Central memory CD8-positive, alpha-beta T cell (primary cell): Measurements from ENCODE around the gene ANKRD27.
"Not testable (repeated sequence)": the region's sequence is repeated elsewhere in the genome, so short reads cannot be mapped to it uniquely, and the experiment has no call there.

Experiments used
- ATAC-seq: fragments of 150-1000 bp; cut with Tn5 transposase; replicated peaks from 2 replicates; pipeline ENCODE4 v1.10.0; 2022; ENCODE audit warnings: mild to moderate bottlenecking, moderate FRiP score, moderate number of reproducible peaks; ENCODE audit not compliant: poor library complexity, severe bottlenecking; ENCODE audit errors: extremely low read depth
- DNase-seq, 2 donors: peaks; one replicate each; pipeline ENCODE4 v3.0.0; 2021; ENCODE audit warnings: low spot score in 2 of 2
- H3K27ac Mint-ChIP-seq: one replicate; pipeline ENCODE4 v1.8.0; 2022; ENCODE audit warnings: low read depth, mild to moderate bottlenecking, moderate library complexity, mixed read lengths
- H3K27me3 Mint-ChIP-seq: one replicate; pipeline ENCODE4 v1.8.0; 2022; ENCODE audit warnings: mixed read lengths
- H3K36me3 Mint-ChIP-seq: one replicate; pipeline ENCODE4 v1.8.0; 2022; ENCODE audit warnings: mild to moderate bottlenecking, moderate library complexity, mixed read lengths; ENCODE audit not compliant: insufficient read depth
- H3K4me1 Mint-ChIP-seq: one replicate; pipeline ENCODE4 v1.8.0; 2022; ENCODE audit warnings: mixed read lengths
- H3K4me3 Mint-ChIP-seq: one replicate; pipeline ENCODE4 v1.8.0; 2022; ENCODE audit warnings: mild to moderate bottlenecking, moderate library complexity, mixed read lengths
- H3K9me3 Mint-ChIP-seq: one replicate; pipeline ENCODE4 v1.8.0; 2022; ENCODE audit warnings: mixed read lengths

The ANKRD27 gene

DNA sequence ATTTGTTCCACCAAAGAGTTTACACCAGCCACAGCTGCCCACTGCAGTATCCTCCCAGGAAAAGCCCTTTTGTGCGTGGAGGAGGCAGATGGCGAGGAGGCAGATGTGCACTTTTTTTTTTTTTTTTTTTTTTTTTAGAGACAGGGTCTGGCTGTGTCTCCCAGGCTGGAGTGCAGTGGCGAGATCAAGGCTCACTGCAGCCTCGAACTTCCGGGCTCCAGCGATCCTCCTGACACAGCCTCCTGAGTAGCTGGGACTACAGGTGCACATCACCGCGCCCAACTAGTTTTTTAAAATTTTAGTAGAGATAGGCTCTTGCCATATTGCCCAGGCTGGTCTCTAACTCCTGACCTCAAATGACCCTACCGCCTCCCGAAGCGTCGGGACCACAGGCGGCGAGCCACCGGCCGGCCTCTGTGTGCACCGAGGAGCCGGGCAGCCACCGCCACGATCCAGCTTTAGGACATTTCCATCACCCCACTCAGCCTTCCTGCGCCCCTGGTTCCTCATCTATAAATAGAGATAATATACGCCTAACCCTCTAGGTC lies 94.6 kb downstream of the ANKRD27 start:
- ATAC-seq (no peak), DNase-seq (no peak)
- Mint-ChIP-seq H3K27me3 (peaks cover 7% of the 10 kb centered on the region), H3K27ac (peak overlapping the region; percentile 75), H3K36me3 (peaks cover 8% of the 10 kb centered on the region), H3K4me1 (peaks cover 15% of the 10 kb centered on the region), H3K9me3 (no peaks in the 10 kb centered on the region), H3K4me3 (peak overlapping the region; percentile 86)

DNA sequence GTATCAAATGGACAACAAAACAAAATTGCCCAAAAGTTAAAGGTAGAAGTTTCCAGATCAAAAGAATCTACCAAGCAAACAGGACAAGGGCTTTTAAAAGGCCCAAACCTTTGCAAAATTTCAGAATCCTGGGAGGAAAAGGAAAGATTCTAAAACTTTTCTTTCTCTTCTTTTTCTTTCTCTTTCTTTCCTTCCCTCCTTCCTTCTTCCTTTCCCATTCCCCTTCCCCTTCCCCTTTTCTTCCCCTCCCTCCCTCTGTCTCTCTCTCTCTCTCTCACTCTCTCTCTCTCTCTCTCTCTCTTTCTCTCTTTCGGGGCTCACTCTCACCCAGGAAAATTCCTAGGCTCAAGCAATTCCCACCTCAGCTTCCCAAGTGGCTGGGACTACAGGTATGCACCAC lies 98.2 kb downstream of the ANKRD27 start:
- Mint-ChIP-seq H3K9me3 (no peaks in the 10 kb centered on the region), H3K36me3 (peaks cover 5% of the 10 kb centered on the region), H3K4me3 (no peak overlapping the region), H3K27ac (no peak overlapping the region), H3K27me3 (peaks cover 8% of the 10 kb centered on the region), H3K4me1 (peaks cover 12% of the 10 kb centered on the region)
- ATAC-seq = no peak
- no peak for DNase-seq

DNA sequence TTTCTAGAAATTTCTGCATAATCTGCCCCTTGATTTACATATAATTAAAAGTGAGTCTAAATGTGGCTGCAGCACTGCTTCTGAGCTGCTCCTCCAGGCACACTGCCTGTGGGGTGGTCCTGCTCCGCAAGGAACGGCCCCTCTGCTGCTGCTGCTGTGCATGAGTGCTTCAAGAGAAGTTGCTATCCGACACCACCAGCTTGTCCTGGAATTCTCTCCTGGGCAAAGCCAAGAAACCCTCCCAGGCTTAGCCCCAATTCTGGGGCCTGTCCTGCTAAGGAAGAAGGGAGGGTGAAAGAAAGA lies 101.5 kb downstream of the ANKRD27 start:
- Mint-ChIP-seq H3K36me3 (peaks cover 4% of the 10 kb centered on the region), H3K4me3 (no peak overlapping the region), H3K27me3 (peaks cover 19% of the 10 kb centered on the region), H3K4me1 (peaks cover 14% of the 10 kb centered on the region), H3K9me3 (no peaks in the 10 kb centered on the region), H3K27ac (no peak overlapping the region)
- no peak for DNase-seq
- ATAC-seq = no peak

DNA sequence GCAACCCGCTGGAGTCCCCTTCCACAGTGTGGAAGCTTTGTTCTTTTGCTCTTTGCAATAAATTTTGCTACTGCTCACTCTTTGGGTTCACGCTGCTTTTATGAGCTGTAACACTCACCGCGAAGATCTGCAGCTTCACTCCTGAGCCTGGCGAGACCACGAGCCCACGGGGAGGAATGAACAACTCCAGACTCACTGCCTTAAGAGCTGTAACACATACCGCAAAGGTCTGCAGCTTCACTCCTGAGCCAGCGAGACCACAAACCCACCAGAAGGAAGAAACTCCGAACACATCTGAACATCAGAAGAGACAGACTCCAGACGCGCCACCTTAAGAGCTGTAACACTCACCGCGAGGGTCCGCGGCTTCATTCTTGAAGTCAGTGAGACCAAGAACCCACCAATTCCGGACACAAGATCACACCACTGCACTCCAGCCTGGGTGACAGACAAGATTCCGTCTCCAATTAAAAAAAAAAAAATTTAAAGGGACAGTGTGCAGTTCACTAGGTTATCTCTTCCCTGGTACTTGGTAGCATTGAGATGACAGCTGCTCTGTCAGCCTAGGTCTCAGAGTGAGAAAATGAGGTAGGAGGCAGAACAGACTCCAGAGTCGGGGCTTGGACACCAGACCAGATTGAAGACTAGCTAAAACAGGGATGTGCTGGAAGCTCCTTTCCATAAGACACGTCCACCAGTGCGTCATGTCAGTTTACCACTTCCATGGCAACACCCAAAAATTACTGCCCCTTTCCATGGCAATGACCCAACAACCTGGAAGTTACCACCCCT lies 102.1 kb downstream of the ANKRD27 start:
- H3K4me1 Mint-ChIP-seq = peaks cover 14% of the 10 kb centered on the region

DNA sequence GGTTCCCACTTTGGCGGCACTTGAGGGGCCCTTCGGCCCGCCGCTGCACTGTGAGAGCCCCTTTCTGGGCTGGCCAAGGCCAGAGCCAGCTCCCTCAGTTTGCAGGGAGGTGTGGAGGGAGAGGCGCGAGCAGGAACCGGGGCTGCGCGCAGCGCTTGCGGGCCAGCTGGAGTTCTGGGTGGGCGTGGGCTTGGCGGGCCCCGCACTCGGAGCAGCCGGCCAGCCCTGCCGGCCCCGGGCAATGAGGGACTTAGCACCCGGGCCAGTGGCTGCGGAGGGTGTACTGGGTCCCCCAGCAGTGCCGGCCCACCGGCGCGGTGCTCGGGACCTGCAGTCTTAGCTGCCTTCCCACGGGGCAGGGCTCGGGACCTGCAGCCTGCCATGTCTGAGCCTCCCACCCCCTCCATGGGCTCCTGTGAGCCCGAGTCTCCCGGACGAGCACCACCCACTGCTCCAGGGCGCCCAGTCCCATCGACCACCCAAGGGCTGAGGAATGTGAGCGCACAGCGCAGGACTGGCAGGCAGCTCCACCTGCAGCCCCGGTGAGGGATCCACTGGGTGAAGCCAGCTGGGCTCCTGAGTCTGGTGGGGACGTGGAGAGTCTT lies 103.4 kb downstream of the ANKRD27 start:
- H3K9me3 Mint-ChIP-seq = not testable (repeated sequence)
- Mint-ChIP-seq H3K4me1 (peaks cover 14% of the 10 kb centered on the region), H3K27me3 (peaks cover 19% of the 10 kb centered on the region)

More for the DNA sequence above, 102.1 kb downstream of the ANKRD27 start:
- not testable (repeated sequence) for H3K9me3 Mint-ChIP-seq, H3K36me3 Mint-ChIP-seq, DNase-seq
- Mint-ChIP-seq H3K4me3 (peak overlapping the region; percentile 71), H3K27ac (peak overlapping the region; percentile 4), H3K27me3 (peaks cover 19% of the 10 kb centered on the region)
- ATAC-seq = peak; percentile 43

DNA sequence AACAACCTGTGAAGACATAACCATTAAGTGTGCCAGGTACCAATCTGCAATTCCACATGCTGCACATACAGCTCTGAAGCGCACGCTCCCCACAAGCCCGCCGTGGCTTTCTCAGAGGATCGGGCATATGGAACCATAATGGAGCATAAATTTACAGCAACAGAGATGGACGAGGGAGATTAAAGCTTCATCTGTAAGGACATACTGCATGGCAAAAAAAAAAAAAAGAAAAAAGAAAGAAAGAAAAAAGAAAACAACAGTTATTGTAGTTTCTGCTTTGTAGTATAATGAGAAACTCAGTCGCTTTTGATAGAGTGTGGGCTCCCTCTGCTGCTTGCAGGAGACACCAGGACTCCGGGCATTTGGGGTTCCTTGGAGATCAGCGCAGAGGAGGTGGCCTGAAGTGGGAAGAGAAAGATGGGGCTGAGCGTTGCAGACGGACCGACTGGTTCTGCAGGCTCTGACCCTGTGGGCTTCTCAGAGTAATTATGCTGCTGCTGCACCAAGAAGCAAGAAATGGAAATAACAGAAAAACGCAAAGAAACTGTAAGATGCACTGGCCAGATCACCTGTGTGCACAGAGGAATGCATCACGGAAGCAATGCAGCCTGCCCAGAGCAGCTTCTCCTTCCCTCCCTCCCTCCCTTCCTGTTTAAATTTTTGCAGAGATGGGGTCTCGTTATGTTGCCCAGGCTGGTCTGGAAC lies 104.7 kb downstream of the ANKRD27 start:
- DNase-seq = peak; percentile 36
- H3K27me3 Mint-ChIP-seq = peaks cover 11% of the 10 kb centered on the region
- no peak overlapping the region for H3K4me3 Mint-ChIP-seq
- peak; percentile 32 for ATAC-seq
- no peaks in the 10 kb centered on the region for H3K9me3 Mint-ChIP-seq
- no peak overlapping the region for H3K27ac Mint-ChIP-seq
- H3K36me3 Mint-ChIP-seq = peaks cover 2% of the 10 kb centered on the region
- H3K4me1 Mint-ChIP-seq = peaks cover 14% of the 10 kb centered on the region

More for the DNA sequence above, 103.4 kb downstream of the ANKRD27 start:
- H3K4me3 Mint-ChIP-seq, ATAC-seq, H3K36me3 Mint-ChIP-seq, H3K27ac Mint-ChIP-seq, DNase-seq: not testable (repeated sequence)

DNA sequence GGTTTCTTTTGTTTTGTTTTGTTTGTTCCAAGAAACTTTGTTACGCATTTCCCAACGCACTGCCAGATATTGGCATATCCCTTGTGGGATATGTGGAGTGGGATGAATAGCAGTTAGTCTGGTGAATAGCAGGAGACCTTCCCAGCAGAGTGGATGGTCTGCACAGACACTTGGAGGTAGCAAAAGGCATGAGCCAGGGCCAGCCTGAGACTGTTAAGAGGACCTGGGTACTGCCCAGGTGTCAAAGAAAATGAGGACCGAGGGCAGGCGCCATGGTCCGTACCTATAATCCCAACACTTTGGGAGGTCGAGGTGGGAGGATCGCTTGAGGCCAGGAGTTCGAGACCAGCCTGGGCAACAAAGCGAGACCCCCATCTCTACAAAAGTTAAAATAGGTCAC lies 107.5 kb downstream of the ANKRD27 start:
- H3K4me3 Mint-ChIP-seq = no peak overlapping the region
- ATAC-seq (no peak), DNase-seq (no peak)
- no peak overlapping the region for H3K27ac Mint-ChIP-seq
- peaks cover 11% of the 10 kb centered on the region for H3K27me3 Mint-ChIP-seq
- H3K36me3 Mint-ChIP-seq = peaks cover 2% of the 10 kb centered on the region
- H3K4me1 Mint-ChIP-seq = peaks cover 9% of the 10 kb centered on the region
- no peaks in the 10 kb centered on the region for H3K9me3 Mint-ChIP-seq

DNA sequence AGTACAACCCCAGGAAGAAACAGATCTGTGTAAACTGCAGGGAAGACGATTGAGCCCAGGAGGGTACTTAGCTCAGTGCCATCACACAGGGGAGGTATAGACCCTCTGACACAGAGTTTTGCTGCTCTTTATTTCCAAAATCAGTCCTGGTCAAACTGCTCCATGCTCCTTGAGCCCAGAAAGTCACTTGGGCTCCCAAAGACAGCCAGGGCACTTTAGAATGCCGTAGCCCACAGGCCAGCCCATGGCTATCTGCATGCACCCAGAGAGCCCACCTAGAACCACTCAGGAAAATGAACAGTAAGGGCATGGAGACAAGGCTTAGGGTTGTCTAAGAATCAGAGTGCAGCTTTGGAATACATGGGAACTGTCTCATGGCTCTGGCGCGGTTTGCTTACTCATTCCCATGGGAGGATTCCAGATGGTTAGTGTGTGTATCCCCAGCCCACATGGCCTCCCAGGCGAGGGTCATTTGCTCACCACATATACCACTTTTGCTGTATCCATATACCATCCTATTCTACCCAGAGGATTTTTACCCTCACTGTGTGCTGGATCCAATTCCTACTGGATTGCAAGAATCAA lies 108.6 kb downstream of the ANKRD27 start:
- Mint-ChIP-seq H3K27ac (no peak overlapping the region), H3K9me3 (no peaks in the 10 kb centered on the region), H3K4me3 (no peak overlapping the region), H3K4me1 (peaks cover 8% of the 10 kb centered on the region), H3K36me3 (no peaks in the 10 kb centered on the region), H3K27me3 (peaks cover 11% of the 10 kb centered on the region)
- DNase-seq (no peak), ATAC-seq (no peak)

DNA sequence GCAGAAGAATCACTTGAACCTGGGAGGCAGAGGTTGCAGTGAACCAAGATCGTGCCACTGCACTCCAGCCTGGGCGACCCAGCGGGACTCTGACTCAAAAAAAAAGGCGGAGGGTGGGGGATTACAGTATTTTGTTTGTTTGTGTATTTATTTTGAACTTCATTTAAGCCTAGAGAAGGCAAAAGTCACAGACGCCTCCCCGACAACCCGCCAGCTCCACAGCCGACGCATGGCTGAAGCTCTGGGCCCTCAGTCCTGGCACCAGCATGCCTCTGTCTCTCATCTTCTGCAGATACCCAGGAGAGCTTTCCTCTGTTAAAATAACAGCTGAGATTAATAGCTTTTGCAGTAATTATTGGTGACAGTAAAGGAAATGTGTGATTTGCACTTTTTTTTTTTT lies 111.2 kb downstream of the ANKRD27 start:
- H3K9me3 Mint-ChIP-seq = no peaks in the 10 kb centered on the region

DNA sequence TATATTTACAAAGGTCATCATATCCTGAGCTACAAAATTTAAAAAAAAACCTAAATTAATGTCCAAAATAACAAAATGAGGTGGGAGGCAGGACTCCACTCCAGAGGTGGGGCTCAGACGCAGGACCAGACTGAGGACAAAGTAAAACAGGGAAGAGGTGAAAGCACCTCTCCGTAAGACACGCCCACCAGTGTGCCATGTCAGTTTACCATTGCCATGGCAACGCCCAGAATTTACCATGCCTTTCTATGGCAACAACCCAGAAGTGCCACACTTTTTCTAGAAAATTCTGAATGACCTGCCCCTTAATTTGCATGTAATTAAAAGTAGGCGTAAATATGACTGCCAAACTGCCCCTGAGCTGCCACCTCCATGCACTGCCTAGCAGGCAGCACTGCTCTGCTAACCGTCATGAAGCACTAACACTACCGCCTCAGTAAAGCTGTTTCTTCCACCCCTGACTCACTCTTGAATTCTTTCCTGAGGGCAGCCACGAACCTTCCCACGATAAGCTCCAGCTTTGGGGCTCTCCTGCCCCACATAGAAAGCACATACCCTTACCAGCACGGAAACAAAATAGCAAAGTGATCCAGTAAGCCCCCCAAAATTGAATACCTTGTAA lies 116.3 kb downstream of the ANKRD27 start:
- H3K36me3 Mint-ChIP-seq = no peaks in the 10 kb centered on the region
- ATAC-seq = no peak
- H3K9me3 Mint-ChIP-seq = no peaks in the 10 kb centered on the region
- no peak for DNase-seq
- peaks cover 14% of the 10 kb centered on the region for H3K27me3 Mint-ChIP-seq
- no peak overlapping the region for H3K27ac Mint-ChIP-seq
- H3K4me1 Mint-ChIP-seq = peaks cover 5% of the 10 kb centered on the region
- no peak overlapping the region for H3K4me3 Mint-ChIP-seq

More for the DNA sequence above, 111.2 kb downstream of the ANKRD27 start:
- Mint-ChIP-seq H3K27me3 (peaks cover 12% of the 10 kb centered on the region), H3K27ac (no peak overlapping the region), H3K4me1 (peaks cover 4% of the 10 kb centered on the region), H3K4me3 (no peak overlapping the region), H3K36me3 (no peaks in the 10 kb centered on the region)
- ATAC-seq (no peak), DNase-seq (no peak)

DNA sequence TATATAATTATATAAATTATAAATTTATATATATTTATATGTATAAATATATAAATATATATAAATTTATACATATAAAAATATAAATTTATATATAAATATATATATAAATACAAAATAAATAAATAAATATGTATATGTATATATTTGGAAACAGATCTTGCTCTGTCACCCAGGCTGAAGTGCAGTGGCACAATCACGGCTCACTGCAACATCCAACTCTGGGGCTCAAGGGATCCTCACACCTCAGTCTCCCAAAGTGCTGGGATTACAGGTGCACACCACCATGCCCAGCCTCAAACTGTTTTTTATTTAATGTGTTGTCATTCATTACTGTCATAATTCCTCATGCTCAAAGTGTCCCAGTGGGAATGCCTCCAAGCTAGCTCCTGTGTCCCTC lies 119.2 kb downstream of the ANKRD27 start:
- peaks cover 14% of the 10 kb centered on the region for H3K27me3 Mint-ChIP-seq
- no peak overlapping the region for H3K4me3 Mint-ChIP-seq
- DNase-seq (no peak), ATAC-seq (no peak)
- no peaks in the 10 kb centered on the region for H3K36me3 Mint-ChIP-seq
- H3K4me1 Mint-ChIP-seq = peaks cover 5% of the 10 kb centered on the region
- H3K27ac Mint-ChIP-seq = no peak overlapping the region
- no peaks in the 10 kb centered on the region for H3K9me3 Mint-ChIP-seq

DNA sequence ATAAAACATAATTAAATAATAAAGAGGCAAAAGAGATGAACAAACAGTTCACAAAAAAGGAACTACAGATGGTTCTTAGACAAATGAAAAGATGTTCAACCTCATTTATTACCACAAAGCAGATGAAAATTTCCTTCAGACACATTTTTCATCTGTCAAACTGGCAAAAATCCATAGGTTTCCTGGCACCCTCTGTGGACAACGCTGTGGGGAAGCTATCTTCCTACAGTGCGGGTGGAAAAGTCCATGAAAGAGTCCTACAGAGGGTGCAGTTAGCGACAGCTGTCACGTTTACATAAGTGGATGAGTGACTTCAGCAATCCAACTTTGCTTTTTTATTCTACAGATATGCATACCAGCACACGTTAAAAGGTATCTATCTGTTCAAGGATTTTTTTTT lies 124.3 kb downstream of the ANKRD27 start:
- H3K4me1 Mint-ChIP-seq = no peaks in the 10 kb centered on the region
- H3K9me3 Mint-ChIP-seq = no peaks in the 10 kb centered on the region
- H3K36me3 Mint-ChIP-seq = peaks cover 1% of the 10 kb centered on the region
- H3K27me3 Mint-ChIP-seq = no peaks in the 10 kb centered on the region
- H3K27ac Mint-ChIP-seq = no peak overlapping the region
- ATAC-seq = no peak
- no peak overlapping the region for H3K4me3 Mint-ChIP-seq
- no peak for DNase-seq
